Measurements from ENCODE around the gene RNF183.

GRCh38 chr9:113296796-113297558 is 6.2 kb downstream of the RNF183 start:
- TF ChIP-seq RBM22 (IDR thresholded peaks at IDR 0.05; ENCODE audit: low read depth, low read length, poor library complexity, severe bottlenecking) (no peak), CHAMP1 (IDR thresholded peaks at IDR 0.05) (no peak), ZNF232 (CRISPR knock-in tag; IDR thresholded peaks at IDR 0.05) (no peak), SMC3 (conservative IDR thresholded peaks at IDR 0.05; ENCODE audit: insufficient read depth, low read depth, low read length) (no peak), CTCF (IDR thresholded peaks at IDR 0.05 in 2 of 3, conservative IDR thresholded peaks at IDR 0.05 in 1 of 3; ENCODE audit: insufficient read depth in 2 of 3, low read depth in 1 of 3, low read length in 3 of 3) (no peak)
